Activated naive CD8-positive, alpha-beta T cell treated with anti-CD3 and anti-CD28 coated beads, Interleukin-2, amount 50 U/mL, for 16 hours (primary cell): Measurements from ENCODE around the gene METTL1.

Experiments
- DNase-seq: peaks from one replicate; pipeline ENCODE4 v3.0.0-alpha.2; 2020; ENCODE audit warnings: low read depth, low spot score

The METTL1 gene

GRCh38 chr12:57754411-57755193 is 17.3 kb downstream of the METTL1 start, which contains the start of gene MARCHF9:
MARCHF9 (plus strand) TSS chr12:57755103; CDS start chr12:57755529, 426 bp downstream.
- peak; percentile 59 for DNase-seq

GRCh38 chr12:57753756-57754337 is 18.1 kb downstream of the METTL1 start:
- no peak for DNase-seq

- DNase-seq: no peak
Observed at GRCh38 chr12:57752668-57753000, 19.3 kb downstream of the METTL1 start.

GRCh38 chr12:57751788-57752667 is 19.9 kb downstream of the METTL1 start, which contains the start of gene CDK4:
CDK4 (minus strand) TSS chr12:57752310; CDS start chr12:57751717, 593 bp downstream.
- peak; percentile 96 for DNase-seq

- DNase-seq: no peak
Observed at GRCh38 chr12:57751432-57751787, 20.5 kb downstream of the METTL1 start.

- DNase-seq: no peak
Observed at GRCh38 chr12:57750561-57751431, 21.1 kb downstream of the METTL1 start.

GRCh38 chr12:57749061-57749460 is 22.8 kb downstream of the METTL1 start:
- no peak for DNase-seq

GRCh38 chr12:57746025-57746424 is 25.9 kb downstream of the METTL1 start:
- no peak for DNase-seq

GRCh38 chr12:57745485-57745881 is 26.4 kb downstream of the METTL1 start:
- no peak for DNase-seq

- peak; percentile 91 for DNase-seq
Observed at GRCh38 chr12:57744777-57745484, 27.0 kb downstream of the METTL1 start, which contains the start of gene TSPAN31. TSPAN31 (plus strand) TSS chr12:57745039; CDS start chr12:57745155, 116 bp downstream.

GRCh38 chr12:57744194-57744776 is 27.6 kb downstream of the METTL1 start:
- DNase-seq: peak; percentile 47

- DNase-seq: no peak
Observed at GRCh38 chr12:57743769-57744168, 28.1 kb downstream of the METTL1 start.

- DNase-seq: peak; percentile 53
Observed at GRCh38 chr12:57741844-57742738, 29.8 kb downstream of the METTL1 start.

GRCh38 chr12:57741413-57741789 is 30.5 kb downstream of the METTL1 start:
- no peak for DNase-seq

GRCh38 chr12:57740656-57741412 is 31.1 kb downstream of the METTL1 start:
- DNase-seq: peak; percentile 31

- no peak for DNase-seq
Observed at GRCh38 chr12:57739914-57740538, 31.9 kb downstream of the METTL1 start.

GRCh38 chr12:57739387-57739786 is 32.5 kb downstream of the METTL1 start:
- DNase-seq: no peak

- DNase-seq: no peak
Observed at GRCh38 chr12:57738661-57739237, 33.2 kb downstream of the METTL1 start, which contains the start of gene AGAP2. AGAP2 (minus strand) TSS chr12:57738742; CDS start chr12:57738246, 496 bp downstream.
